Gastroesophageal sphincter (tissue), 4 donors: ENCODE results near the gene SMIM10. TPM values are rescaled to one million over a fixed set of nuclear protein-coding genes. Genes with fewer than 3 reads are reported as not detected.

ENCODE experiments used
- ATAC-seq: fragments of 150-250 bp; one replicate; pipeline ENCODE4 v1.9.1; 2016; ENCODE audit warnings: mild to moderate bottlenecking, moderate library complexity
- H3K27ac ChIP-seq, 4 donors: fragments of 200-600 bp; sonication (generic) in 3 of 4; 1 replicate in 3 of 4; 2 replicates in 1 of 4; pipeline ENCODE4 v1.5.1; 2016 to 2019
- H3K27me3 ChIP-seq: fragments of 200-600 bp; sonication (generic); one replicate; pipeline ENCODE4 v1.5.1; 2019
- H3K36me3 ChIP-seq, 2 donors: fragments of 200-600 bp; sonication (generic); one replicate each; pipeline ENCODE4 v1.5.1; 2019; ENCODE audit warnings: control low read depth in 1 of 2
- H3K4me1 ChIP-seq, 3 donors: fragments of 200-600 bp; sonication (generic); 1 replicate in 2 of 3; 2 replicates in 1 of 3; pipeline ENCODE4 v1.5.1; 2016 to 2019; ENCODE audit warnings: control low read depth in 2 of 3
- H3K4me3 ChIP-seq, 2 donors: fragments of 200-600 bp; sonication (generic); one replicate each; pipeline ENCODE4 v1.5.1; 2019; ENCODE audit warnings: mild to moderate bottlenecking in 1 of 2, moderate library complexity in 1 of 2
- H3K9me3 ChIP-seq, 3 donors: fragments of 200-600 bp; sonication (generic); one replicate each; pipeline ENCODE4 v1.5.1; 2017 to 2019; ENCODE audit warnings: control low read depth in 2 of 3
- EP300 ChIP-seq: sonication (generic); formaldehyde crosslinking; IDR thresholded peaks from one replicate; pipeline ENCODE4 v1.6.1; 2017; ENCODE audit warnings: antibody characterized with exemption, mild to moderate bottlenecking
- POLR2A ChIP-seq, 2 donors: fragments of 450-650 bp; IDR thresholded peaks; one replicate each; pipeline ENCODE4 v1.6.1; 2017; ENCODE audit warnings: antibody characterized with exemption in 2 of 2, mild to moderate bottlenecking in 2 of 2, moderate library complexity in 1 of 2
- POLR2AphosphoS5 ChIP-seq: sonication (generic); formaldehyde crosslinking; IDR thresholded peaks from one replicate; pipeline ENCODE4 v1.6.1; 2017; ENCODE audit warnings: antibody characterized with exemption
- WGBS, 2 donors: methylation state at CpG; one replicate each; pipeline ENCODE4 v1.1.5; 2018; ENCODE audit warnings: low coverage in 1 of 2; 5-methylcytosine and 5-hydroxymethylcytosine counted together
- total RNA-seq, 4 donors: library from RNA; depleted of rRNA; stranded (reverse); fragments of >200 nt; gene quantifications; one replicate each; pipeline ENCODE4 v1.1.0, GENCODE V29; 2016
- TF ChIP-seq, protein P1 (sequence below), 4 experiments: fragments of 200-600 bp in 2 of 4; fragments of 450-650 bp in 2 of 4; sonication (generic) in 1 of 4; IDR thresholded peaks; one replicate each; pipeline ENCODE4 v1.5.1; 2017 to 2019; ENCODE audit warnings: antibody characterized with exemption in 4 of 4, mild to moderate bottlenecking in 2 of 4, moderate library complexity in 2 of 4

SMIM10 gene
- total RNA-seq, 4 donors from 2014 or later = 4.7 to 18.2 (median 10.1) TPM

DNA sequence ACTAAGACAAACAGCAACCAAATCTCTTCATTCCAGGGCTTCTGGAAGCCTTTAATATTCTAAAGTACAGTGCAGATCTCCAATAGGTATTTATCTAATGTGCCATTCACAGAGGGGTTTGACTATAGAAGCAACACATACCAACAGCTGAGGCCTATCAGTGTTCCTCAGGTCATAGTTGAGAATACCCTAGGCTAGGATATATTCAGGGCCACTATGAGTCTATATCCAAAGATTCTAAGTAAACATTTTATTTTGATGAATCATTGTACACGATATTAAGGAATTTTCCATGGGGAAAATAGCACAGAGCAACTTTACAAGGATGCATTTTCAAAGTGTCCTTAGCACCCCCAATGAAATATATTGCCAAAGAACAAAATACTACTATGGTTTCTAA lies 9.7 kb downstream of the SMIM10 start:
- peaks cover 0 to 13% (median 0%) of the 10 kb centered on the region in 3 donors for H3K4me1 ChIP-seq
- no peaks in the 10 kb centered on the region for H3K27me3 ChIP-seq
- H3K9me3 ChIP-seq = no peaks in the 10 kb centered on the region
- no peak overlapping the region for H3K4me3 ChIP-seq
- TF ChIP-seq POLR2A (IDR thresholded peaks at IDR 0.05) (no peak), EP300 (no peak), POLR2AphosphoS5 (no peak)
- TF ChIP-seq, protein P1, sequence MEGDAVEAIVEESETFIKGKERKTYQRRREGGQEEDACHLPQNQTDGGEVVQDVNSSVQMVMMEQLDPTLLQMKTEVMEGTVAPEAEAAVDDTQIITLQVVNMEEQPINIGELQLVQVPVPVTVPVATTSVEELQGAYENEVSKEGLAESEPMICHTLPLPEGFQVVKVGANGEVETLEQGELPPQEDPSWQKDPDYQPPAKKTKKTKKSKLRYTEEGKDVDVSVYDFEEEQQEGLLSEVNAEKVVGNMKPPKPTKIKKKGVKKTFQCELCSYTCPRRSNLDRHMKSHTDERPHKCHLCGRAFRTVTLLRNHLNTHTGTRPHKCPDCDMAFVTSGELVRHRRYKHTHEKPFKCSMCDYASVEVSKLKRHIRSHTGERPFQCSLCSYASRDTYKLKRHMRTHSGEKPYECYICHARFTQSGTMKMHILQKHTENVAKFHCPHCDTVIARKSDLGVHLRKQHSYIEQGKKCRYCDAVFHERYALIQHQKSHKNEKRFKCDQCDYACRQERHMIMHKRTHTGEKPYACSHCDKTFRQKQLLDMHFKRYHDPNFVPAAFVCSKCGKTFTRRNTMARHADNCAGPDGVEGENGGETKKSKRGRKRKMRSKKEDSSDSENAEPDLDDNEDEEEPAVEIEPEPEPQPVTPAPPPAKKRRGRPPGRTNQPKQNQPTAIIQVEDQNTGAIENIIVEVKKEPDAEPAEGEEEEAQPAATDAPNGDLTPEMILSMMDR (IDR thresholded peaks at IDR 0.05) = no peak
- no peaks in the 10 kb centered on the region for H3K36me3 ChIP-seq
- 18 to 38% methylated on average over 1 of the region's 1 CpG for WGBS, 2 donors
- H3K27ac ChIP-seq = peak overlapping the region in 3 of 4 donors; percentile 48 to 62 (median 55)
- ATAC-seq = no peak

DNA sequence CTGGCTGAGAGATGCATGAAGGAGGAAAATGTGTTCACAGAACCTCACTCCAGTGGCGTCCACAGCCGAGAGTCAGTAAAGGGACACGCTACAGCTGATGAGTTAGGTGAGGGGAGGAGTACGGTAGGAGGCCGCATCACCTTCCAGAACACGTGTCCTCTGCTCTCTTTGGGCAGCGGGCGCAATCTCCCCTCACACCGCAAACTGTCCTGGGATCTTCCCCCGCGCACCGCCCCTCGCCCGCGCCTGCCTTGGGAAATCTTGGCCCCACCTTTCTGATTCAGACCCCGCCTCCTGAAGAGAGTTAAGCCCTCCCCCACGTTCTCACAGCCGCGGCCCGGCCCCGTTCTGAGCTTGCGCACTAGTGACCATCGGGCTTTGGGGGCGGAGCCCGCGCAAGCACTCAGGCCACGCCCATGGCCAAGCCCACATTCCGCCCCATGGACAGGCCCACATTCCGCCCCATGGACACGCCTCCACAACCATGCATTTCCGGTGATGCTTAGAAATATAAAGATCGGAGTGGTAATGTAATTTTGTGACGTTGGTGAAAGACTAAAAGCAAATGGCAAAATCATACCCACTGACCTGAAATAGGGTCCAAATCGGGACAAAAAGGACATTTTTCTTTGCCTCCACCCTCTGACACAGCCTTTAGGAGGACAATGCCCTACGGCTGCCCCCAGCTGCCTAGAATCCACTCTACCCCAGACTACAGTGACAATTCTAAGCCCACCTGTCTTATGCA lies 13.3 kb downstream of the SMIM10 start:
- peak; percentile 97 for ATAC-seq
- no peaks in the 10 kb centered on the region for H3K9me3 ChIP-seq
- H3K4me3 ChIP-seq = peak overlapping the region; percentile 44 to 51
- H3K27ac ChIP-seq = peak overlapping the region; percentile 40 to 72 (median 70)
- WGBS, 2 donors = 0% methylated on average over 2 of the region's 35 CpGs; no CpG with 5 or more reads in 1 of the 2 donors
- H3K36me3 ChIP-seq = no peaks in the 10 kb centered on the region
- H3K27me3 ChIP-seq = no peaks in the 10 kb centered on the region
- H3K4me1 ChIP-seq = peaks cover 0 to 11% (median 0%) of the 10 kb centered on the region in 3 donors
- TF ChIP-seq, protein P1 (IDR thresholded peaks at IDR 0.05) = no peak
- no peak for TF ChIP-seq POLR2A (IDR thresholded peaks at IDR 0.05)
- TF ChIP-seq POLR2AphosphoS5 = no peak
- TF ChIP-seq EP300 = no peak

DNA sequence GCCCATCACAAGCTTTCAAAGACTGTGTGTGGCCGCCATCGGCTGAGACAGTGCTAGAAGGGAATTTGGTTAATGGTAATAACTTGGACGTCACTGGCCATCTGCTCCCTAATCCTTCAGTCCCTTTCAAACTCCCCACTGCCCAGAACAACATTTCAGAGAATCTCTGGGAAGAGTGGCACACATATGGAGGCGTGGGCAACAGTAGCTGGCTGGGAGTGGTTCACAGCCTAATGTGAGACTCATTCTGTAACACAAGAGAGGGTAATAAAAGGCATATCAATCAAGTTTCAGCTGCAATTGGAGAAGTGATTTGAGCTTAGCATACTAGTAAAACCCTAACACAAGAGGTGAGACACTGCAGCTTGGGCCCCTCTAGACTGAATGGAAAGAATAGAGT lies 15.4 kb downstream of the SMIM10 start:
- no peak for TF ChIP-seq POLR2AphosphoS5
- TF ChIP-seq, protein P1 (IDR thresholded peaks at IDR 0.05) = no peak
- no peak for TF ChIP-seq EP300
- TF ChIP-seq POLR2A (IDR thresholded peaks at IDR 0.05) = no peak
- H3K27ac ChIP-seq = no peak overlapping the region
- no peak overlapping the region for H3K4me3 ChIP-seq
- no peaks in the 10 kb centered on the region for H3K9me3 ChIP-seq
- no peak for ATAC-seq
- no peaks in the 10 kb centered on the region for H3K4me1 ChIP-seq
- 50% methylated on average over 1 of the region's 4 CpGs; no CpG with 5 or more reads in 1 of the 2 donors for WGBS, 2 donors
- H3K36me3 ChIP-seq = no peaks in the 10 kb centered on the region
- no peaks in the 10 kb centered on the region for H3K27me3 ChIP-seq

DNA sequence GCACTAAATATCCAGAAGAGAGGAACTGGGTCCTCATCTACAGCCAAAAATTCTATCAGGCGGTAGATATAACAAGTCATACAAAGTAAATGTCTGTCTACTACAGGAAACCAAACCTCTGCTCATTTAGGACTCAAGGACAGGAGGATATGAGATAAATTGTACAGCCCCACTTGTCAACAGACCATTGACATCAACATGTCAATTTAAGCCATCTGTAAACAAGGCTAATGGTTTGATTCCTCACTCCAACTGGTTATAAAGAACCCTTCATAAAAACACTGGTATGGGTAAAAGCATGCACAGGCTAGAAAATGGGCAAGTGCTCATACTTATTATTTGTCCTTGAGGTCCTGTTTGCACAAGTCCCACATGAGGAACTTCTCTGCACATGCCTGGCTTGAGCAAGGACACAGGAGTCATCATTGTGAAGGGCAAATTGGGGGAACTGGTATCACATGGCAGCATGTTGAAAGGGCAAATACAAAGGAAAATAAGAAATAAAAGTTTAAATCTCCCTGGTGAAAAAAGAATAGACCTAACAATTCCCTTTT lies 18.3 kb downstream of the SMIM10 start:
- no peak for ATAC-seq
- H3K4me3 ChIP-seq = no peak overlapping the region
- no peaks in the 10 kb centered on the region for H3K27me3 ChIP-seq
- WGBS, 2 donors = 82% methylated on average over 1 of the region's 1 CpG; no CpG with 5 or more reads in 1 of the 2 donors
- TF ChIP-seq POLR2A (IDR thresholded peaks at IDR 0.05) = no peak
- no peak for TF ChIP-seq POLR2AphosphoS5
- TF ChIP-seq EP300 = no peak
- TF ChIP-seq, protein P1 (IDR thresholded peaks at IDR 0.05) = no peak
- no peaks in the 10 kb centered on the region for H3K4me1 ChIP-seq
- H3K36me3 ChIP-seq = no peaks in the 10 kb centered on the region
- no peak overlapping the region for H3K27ac ChIP-seq
- H3K9me3 ChIP-seq = no peaks in the 10 kb centered on the region

DNA sequence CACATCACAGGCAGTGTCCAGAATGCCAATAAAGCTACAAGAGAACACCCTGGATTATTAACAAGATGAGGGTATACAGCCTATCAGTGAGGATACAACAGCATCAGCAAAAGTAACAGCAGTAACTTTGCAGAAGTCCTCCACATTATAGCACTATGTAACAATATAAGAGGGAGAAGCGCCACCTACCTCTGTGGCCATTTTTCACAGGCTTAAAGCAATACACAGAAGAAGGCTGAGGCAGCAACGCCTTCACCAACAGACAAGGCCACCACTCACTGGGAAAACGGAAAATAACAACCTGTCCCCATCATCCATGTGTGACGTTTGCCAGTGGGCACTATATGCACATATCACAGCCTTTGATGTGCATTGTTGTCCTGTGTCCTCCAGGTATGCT lies 19.0 kb downstream of the SMIM10 start:
- 32 to 100% methylated on average over 1 to 3 of the region's 4 CpGs for WGBS, 2 donors
- Histone ChIP-seq H3K9me3 (no peaks in the 10 kb centered on the region), H3K27me3 (no peaks in the 10 kb centered on the region), H3K36me3 (no peaks in the 10 kb centered on the region), H3K27ac (no peak overlapping the region), H3K4me1 (no peaks in the 10 kb centered on the region), H3K4me3 (no peak overlapping the region)
- TF ChIP-seq POLR2A (IDR thresholded peaks at IDR 0.05) = no peak
- TF ChIP-seq, protein P1 (IDR thresholded peaks at IDR 0.05) = no peak
- TF ChIP-seq EP300 = no peak
- TF ChIP-seq POLR2AphosphoS5 = no peak
- ATAC-seq = no peak
